HL-60 (cell line): Measurements from ENCODE around the gene STOM.

Experiments used
- DNase-seq, 2 experiments: peaks; one replicate each; pipeline ENCODE4 v3.0.0-alpha.2; 2010 to 2020; ENCODE audit warnings: low read depth in 1 of 2, low spot score in 1 of 2
- H3K27ac ChIP-seq: fragments of 250-450 bp; sonication (Bioruptor Pico); replicated peaks from 2 replicates; pipeline ENCODE4 v1.5.1; 2020; ENCODE audit warnings: mild to moderate bottlenecking, moderate library complexity
- H3K27me3 ChIP-seq: fragments of 250-450 bp; sonication (Bioruptor Pico); 2 replicates; pipeline ENCODE4 v1.5.1; 2021; ENCODE audit warnings: mild to moderate bottlenecking, moderate library complexity; ENCODE audit not compliant: insufficient read depth, poor library complexity, severe bottlenecking
- H3K4me3 ChIP-seq: replicated peaks from 2 replicates; pipeline ENCODE4 v1.5.1; 2011; ENCODE audit warnings: mild to moderate bottlenecking, control low read depth, low read length; ENCODE audit not compliant: insufficient read depth
- GABPA ChIP-seq: IDR thresholded peaks from 2 replicates; pipeline ENCODE4 v1.6.1; 2012; ENCODE audit warnings: low read depth
- POLR2AphosphoS5 ChIP-seq: IDR thresholded peaks from 2 replicates; pipeline ENCODE4 v1.6.1; 2012; ENCODE audit warnings: low read depth
- SPI1 ChIP-seq: IDR thresholded peaks from 2 replicates; pipeline ENCODE4 v1.6.1; 2012; ENCODE audit warnings: low read depth, mild to moderate bottlenecking, borderline replicate concordance
- TF ChIP-seq, protein P1 (sequence below): IDR thresholded peaks from one replicate; pipeline ENCODE4 v1.5.1; 2011; ENCODE audit warnings: low read length, control low read depth, inconsistent platforms; ENCODE audit not compliant: insufficient read depth
- TF ChIP-seq, protein P2 (sequence below): IDR thresholded peaks from 2 replicates; pipeline ENCODE4 v1.6.1; 2012; ENCODE audit warnings: low read depth; ENCODE audit not compliant: insufficient replicate concordance

Gene STOM

DNA sequence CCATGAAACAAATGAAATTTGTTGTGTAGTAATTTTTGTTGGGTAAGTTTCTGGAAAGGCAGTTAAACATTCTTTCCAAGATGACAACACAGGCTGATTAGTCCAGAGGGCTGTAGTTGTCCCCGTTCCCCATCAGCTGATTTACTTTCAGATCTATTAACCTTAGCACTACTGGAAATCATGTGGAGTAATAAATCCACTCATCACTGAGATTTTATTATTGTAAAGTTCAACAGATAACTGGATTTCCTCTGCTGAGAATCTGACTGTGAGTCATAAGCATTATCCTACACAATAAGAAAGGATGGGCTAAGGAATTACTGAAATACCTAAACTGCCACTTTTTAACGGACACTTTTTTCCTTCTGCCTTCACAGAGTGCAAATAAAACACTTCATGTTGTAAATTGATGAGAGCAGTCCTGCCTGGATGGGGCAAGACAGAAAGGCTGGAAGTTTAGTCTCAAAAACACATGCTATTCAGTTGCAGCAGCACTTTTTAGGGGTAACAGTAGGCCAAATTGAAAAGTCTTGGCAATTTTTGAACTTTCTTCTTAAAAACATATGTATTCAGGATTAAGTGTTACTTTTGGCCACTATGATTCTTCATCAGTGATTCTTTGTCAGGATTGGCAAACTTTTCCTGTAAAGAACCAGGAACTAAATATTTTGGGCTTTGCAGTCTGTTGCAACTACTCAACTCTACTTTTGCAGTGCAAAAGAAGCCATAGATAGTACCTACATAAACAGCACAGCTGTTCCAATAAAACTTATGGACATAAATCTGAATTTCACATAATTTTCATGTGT lies 7.0 kb downstream of the STOM start:
- peak overlapping the region; percentile 65 for H3K27ac ChIP-seq
- DNase-seq, result peak; percentile 21 to 43

DNA sequence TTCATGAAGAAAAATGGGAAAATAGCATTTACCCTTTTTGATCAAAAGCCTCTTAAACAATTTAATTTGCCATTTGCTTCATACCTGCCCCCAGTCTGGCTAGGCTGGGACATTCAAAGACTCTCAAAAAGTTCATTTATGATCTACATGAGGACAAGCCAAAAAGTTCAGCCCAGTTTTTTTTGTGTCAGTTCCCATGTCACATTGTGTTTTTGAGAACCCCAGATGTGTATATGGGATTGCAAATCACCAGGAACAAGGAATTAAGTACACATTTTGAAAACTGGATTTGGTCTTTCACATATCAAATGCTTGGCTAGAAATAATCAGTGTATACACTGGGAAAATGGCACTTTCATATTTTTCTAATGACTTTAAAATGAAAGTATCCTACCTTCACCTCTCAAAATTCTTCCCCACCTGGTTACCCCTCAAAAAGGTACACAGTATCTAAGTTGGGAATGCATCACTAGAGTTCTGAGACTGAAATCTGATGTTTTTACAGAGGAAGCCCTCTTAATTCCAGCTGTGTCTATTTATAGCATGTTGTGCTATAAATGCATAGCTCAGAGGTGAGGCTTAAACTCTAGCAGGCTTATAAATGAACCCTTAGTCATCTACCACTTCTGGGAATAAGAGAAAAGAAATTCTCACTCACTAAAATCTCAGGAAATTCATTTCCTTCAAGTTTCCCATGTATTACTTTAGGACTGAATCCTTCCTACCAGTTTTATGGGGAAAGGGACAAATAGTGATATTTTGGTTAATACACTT lies 9.3 kb downstream of the STOM start:
- Histone ChIP-seq H3K27ac (no peak overlapping the region; the same call in 1 of the 2 replicates), H3K4me3 (no peak overlapping the region), H3K27me3 (no peaks in the 10 kb centered on the region)
- TF ChIP-seq, protein P1, sequence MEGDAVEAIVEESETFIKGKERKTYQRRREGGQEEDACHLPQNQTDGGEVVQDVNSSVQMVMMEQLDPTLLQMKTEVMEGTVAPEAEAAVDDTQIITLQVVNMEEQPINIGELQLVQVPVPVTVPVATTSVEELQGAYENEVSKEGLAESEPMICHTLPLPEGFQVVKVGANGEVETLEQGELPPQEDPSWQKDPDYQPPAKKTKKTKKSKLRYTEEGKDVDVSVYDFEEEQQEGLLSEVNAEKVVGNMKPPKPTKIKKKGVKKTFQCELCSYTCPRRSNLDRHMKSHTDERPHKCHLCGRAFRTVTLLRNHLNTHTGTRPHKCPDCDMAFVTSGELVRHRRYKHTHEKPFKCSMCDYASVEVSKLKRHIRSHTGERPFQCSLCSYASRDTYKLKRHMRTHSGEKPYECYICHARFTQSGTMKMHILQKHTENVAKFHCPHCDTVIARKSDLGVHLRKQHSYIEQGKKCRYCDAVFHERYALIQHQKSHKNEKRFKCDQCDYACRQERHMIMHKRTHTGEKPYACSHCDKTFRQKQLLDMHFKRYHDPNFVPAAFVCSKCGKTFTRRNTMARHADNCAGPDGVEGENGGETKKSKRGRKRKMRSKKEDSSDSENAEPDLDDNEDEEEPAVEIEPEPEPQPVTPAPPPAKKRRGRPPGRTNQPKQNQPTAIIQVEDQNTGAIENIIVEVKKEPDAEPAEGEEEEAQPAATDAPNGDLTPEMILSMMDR, result no peak
- TF ChIP-seq GABPA (no peak), POLR2AphosphoS5 (no peak), SPI1 (no peak)
- TF ChIP-seq, protein P2, sequence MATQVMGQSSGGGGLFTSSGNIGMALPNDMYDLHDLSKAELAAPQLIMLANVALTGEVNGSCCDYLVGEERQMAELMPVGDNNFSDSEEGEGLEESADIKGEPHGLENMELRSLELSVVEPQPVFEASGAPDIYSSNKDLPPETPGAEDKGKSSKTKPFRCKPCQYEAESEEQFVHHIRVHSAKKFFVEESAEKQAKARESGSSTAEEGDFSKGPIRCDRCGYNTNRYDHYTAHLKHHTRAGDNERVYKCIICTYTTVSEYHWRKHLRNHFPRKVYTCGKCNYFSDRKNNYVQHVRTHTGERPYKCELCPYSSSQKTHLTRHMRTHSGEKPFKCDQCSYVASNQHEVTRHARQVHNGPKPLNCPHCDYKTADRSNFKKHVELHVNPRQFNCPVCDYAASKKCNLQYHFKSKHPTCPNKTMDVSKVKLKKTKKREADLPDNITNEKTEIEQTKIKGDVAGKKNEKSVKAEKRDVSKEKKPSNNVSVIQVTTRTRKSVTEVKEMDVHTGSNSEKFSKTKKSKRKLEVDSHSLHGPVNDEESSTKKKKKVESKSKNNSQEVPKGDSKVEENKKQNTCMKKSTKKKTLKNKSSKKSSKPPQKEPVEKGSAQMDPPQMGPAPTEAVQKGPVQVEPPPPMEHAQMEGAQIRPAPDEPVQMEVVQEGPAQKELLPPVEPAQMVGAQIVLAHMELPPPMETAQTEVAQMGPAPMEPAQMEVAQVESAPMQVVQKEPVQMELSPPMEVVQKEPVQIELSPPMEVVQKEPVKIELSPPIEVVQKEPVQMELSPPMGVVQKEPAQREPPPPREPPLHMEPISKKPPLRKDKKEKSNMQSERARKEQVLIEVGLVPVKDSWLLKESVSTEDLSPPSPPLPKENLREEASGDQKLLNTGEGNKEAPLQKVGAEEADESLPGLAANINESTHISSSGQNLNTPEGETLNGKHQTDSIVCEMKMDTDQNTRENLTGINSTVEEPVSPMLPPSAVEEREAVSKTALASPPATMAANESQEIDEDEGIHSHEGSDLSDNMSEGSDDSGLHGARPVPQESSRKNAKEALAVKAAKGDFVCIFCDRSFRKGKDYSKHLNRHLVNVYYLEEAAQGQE, result no peak
- no peak for DNase-seq

More for the DNA sequence above, 7.0 kb downstream of the STOM start:
- H3K4me3 ChIP-seq, result no peak overlapping the region
- TF ChIP-seq, protein P1, result no peak
- TF ChIP-seq, protein P2, result no peak
- TF ChIP-seq POLR2AphosphoS5, result no peak
- H3K27me3 ChIP-seq, result no peaks in the 10 kb centered on the region

DNA sequence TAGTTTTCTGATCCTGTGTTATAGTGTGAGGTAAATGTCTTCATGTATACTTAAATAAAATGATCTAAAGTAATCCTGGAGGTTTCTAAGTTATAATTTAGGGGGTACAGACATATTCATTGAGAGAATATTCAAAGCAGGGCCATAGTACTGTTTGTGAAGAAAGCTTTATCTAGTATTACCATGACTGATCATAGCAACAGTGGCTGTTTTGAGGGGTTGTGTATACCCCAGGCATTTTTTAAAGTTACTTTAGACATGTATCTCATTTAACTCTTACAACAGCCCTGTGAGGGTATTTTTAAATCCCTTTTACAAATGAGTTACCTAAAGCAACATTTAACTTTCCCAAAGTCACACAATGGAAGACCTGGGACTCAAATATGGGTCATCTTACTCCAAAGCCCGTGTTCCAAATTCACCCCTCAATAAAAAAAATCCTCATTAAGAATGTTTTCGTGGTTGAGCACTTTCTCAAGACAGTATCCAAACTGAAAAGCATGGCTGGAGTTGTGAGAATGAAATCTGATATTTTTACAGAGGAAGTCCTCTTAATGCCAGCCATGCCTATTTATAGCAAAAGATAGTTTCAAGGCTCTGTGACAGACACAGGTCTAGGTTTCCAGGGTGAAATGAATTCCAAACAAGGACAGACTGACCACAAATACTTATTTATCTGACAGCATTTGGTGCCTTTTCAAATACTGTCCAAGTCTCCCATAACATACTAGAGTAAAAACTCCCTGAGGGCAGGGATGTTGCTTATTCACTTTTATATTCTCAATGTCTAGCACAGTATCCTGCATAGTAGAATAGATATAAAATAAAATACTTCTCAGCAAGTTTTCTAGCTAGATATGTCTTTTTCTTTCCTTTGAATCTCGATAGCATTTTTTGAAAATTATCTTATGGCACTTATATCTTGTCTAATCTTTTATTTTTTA lies 10.4 kb downstream of the STOM start:
- H3K4me3 ChIP-seq, result no peak overlapping the region
- TF ChIP-seq, protein P2, result no peak
- TF ChIP-seq POLR2AphosphoS5 (no peak), SPI1 (no peak; the same call in 1 of the 2 replicates), GABPA (no peak)
- TF ChIP-seq, protein P1, result no peak
- DNase-seq, result no peak
- no peaks in the 10 kb centered on the region for H3K27me3 ChIP-seq
- peak overlapping the region; percentile 3; the same call in 1 of the 2 replicates for H3K27ac ChIP-seq
